ACC112 (cell line): ENCODE data around the gene C9orf43.

Experiments used
- H2AFZ ChIP-seq: fragments of 200-600 bp; sonication (generic); one replicate; pipeline ENCODE4 v1.6.0; 2017; ENCODE audit warnings: antibody characterized with exemption, low read length; ENCODE audit not compliant: unreplicated experiment
- H3K27ac ChIP-seq: fragments of 200-600 bp; sonication (generic); 2 replicates; pipeline ENCODE4 v1.5.1; 2014; ENCODE audit warnings: low read depth, mild to moderate bottlenecking, antibody characterized with exemption, low read length, moderate library complexity
- H3K27me3 ChIP-seq: fragments of 200-600 bp; sonication (generic); 2 replicates; pipeline ENCODE4 v1.6.1; 2014; ENCODE audit warnings: mild to moderate bottlenecking, antibody characterized with exemption, low read length, moderate library complexity, mixed read lengths; ENCODE audit not compliant: insufficient read depth
- H3K36me3 ChIP-seq: fragments of 200-600 bp; sonication (generic); 2 replicates; pipeline ENCODE4 v1.6.1; 2016; ENCODE audit warnings: mild to moderate bottlenecking, antibody characterized with exemption, low read length, moderate library complexity, mixed read lengths; ENCODE audit not compliant: insufficient read depth
- H3K4me1 ChIP-seq: fragments of 200-600 bp; sonication (generic); one replicate; pipeline ENCODE4 v1.6.1; 2016; ENCODE audit warnings: low read length, mixed read lengths; ENCODE audit not compliant: insufficient read depth, unreplicated experiment, control insufficient read depth
- H3K4me3 ChIP-seq: fragments of 200-600 bp; sonication (generic); 2 replicates; pipeline ENCODE4 v1.5.1; 2014; ENCODE audit warnings: mild to moderate bottlenecking, low read depth, low read length
- H3K79me2 ChIP-seq: fragments of 200-600 bp; sonication (generic); one replicate; pipeline ENCODE4 v1.6.0; 2016; ENCODE audit warnings: low read length; ENCODE audit not compliant: control insufficient read depth, unreplicated experiment, insufficient read depth

C9orf43 gene

GRCh38 chr9:113454914-113455761, 44.6 kb downstream of the C9orf43 start:
- Histone ChIP-seq H3K27me3 (no peaks in the 10 kb centered on the region), H3K79me2 (no peaks in the 10 kb centered on the region), H2AFZ (peak overlapping the region; percentile 93), H3K4me3 (no peak overlapping the region), H3K27ac (peak overlapping the region; percentile 78), H3K36me3 (no peaks in the 10 kb centered on the region), H3K4me1 (peaks cover 20% of the 10 kb centered on the region)

GRCh38 chr9:113456235-113456634, 45.7 kb downstream of the C9orf43 start:
- H3K4me3 ChIP-seq = no peak overlapping the region
- peaks cover 20% of the 10 kb centered on the region for H3K4me1 ChIP-seq
- H3K27ac ChIP-seq = no peak overlapping the region
- H3K36me3 ChIP-seq = no peaks in the 10 kb centered on the region
- no peaks in the 10 kb centered on the region for H3K79me2 ChIP-seq
- no peak overlapping the region for H2AFZ ChIP-seq
- H3K27me3 ChIP-seq = no peaks in the 10 kb centered on the region

- no peak overlapping the region for H3K4me3 ChIP-seq
- no peak overlapping the region for H2AFZ ChIP-seq
- H3K4me1 ChIP-seq = peaks cover 3% of the 10 kb centered on the region
- H3K36me3 ChIP-seq = no peaks in the 10 kb centered on the region
- H3K27ac ChIP-seq = no peak overlapping the region
- no peaks in the 10 kb centered on the region for H3K79me2 ChIP-seq
- H3K27me3 ChIP-seq = peaks cover 44% of the 10 kb centered on the region
Measured at GRCh38 chr9:113461285-113461684, 50.7 kb downstream of the C9orf43 start.

GRCh38 chr9:113461943-113462342, 51.4 kb downstream of the C9orf43 start:
- Histone ChIP-seq H3K4me1 (no peaks in the 10 kb centered on the region), H3K36me3 (no peaks in the 10 kb centered on the region), H3K27ac (no peak overlapping the region), H3K79me2 (no peaks in the 10 kb centered on the region), H3K27me3 (peaks cover 47% of the 10 kb centered on the region), H3K4me3 (no peak overlapping the region), H2AFZ (no peak overlapping the region)

GRCh38 chr9:113462781-113463286, 52.3 kb downstream of the C9orf43 start:
- Histone ChIP-seq H3K27ac (no peak overlapping the region), H3K4me1 (no peaks in the 10 kb centered on the region), H3K4me3 (no peak overlapping the region), H3K79me2 (no peaks in the 10 kb centered on the region), H3K36me3 (no peaks in the 10 kb centered on the region), H2AFZ (no peak overlapping the region), H3K27me3 (peaks cover 51% of the 10 kb centered on the region)

DNA sequence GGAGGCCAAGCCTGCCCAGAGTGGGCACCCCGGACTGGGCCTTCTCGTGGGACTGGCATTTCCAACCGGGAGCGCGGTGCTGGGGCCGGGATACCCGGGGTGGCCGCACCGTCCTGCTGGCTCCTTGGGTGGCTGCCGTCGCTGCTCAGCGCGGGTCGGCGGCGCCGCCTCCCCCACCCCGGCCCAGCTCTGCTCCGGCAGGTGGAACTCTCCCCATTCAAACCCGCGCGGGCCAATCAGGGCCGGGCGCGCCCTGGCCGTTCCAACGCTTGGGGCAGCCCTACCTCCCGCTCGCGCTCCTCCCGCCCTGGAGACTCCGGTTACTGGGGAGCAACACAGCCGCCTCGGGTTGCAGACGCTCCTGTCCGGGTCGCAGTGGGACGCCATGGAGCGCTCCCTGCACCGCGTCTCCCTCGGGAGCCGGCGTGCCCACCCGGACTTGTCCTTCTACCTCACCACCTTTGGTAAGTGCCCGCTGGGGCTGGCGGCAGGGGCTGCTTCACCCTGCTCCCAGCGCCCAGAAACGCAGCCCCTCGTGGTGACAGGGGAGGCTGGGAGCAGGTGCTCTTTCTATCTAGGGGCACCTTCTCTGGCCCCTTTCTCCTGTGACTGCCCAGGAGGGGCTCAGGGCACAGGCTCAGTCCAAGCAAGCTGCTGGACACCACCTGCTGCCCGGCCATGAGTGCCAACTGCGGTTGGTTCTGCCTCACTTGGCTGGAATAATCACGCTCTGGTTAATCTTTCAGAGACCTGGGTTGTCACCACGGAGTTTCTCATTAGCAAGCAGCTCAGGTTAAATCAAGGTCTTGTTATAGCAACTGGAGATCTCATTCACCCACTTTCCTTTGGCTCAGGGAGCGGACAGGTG, 53.1 kb downstream of the C9orf43 start, which contains the start of gene RGS3:
TSS of gene RGS3 (plus strand) at position 310 of the 868 bp plus-strand sequence. CDS start at position 386, 76 bp downstream.
- no peaks in the 10 kb centered on the region for H3K79me2 ChIP-seq
- peaks cover 51% of the 10 kb centered on the region for H3K27me3 ChIP-seq
- no peak within 1 kb of the TSS for H3K4me3 ChIP-seq
- H3K36me3 ChIP-seq = no peaks in the 10 kb centered on the region
- no peaks in the 10 kb centered on the region for H3K4me1 ChIP-seq
- H3K27ac ChIP-seq = no peak within 1 kb of the TSS
- H2AFZ ChIP-seq = no peak within 1 kb of the TSS

DNA sequence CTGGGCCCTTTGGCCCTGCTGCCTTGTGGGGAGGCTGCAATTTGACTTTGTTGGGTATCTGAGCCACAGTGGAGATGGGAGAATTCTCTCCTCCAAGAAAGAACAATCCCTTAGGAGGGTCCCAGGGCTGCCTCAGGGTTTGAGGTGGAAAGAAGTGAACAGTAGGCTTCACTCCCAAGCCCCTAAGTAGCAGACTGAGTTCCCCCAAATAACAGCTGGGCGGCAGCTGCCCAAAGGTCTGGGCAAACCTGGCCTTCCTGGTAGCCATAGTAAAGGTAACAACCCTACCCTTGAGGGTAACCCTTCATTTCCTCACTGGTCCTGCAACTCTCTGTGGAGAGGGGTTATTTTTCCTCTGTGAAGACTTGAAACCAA, 53.7 kb downstream of the C9orf43 start:
- H3K27me3 ChIP-seq = peaks cover 51% of the 10 kb centered on the region
- no peaks in the 10 kb centered on the region for H3K79me2 ChIP-seq
- H3K27ac ChIP-seq = no peak overlapping the region
- H3K4me1 ChIP-seq = no peaks in the 10 kb centered on the region
- H2AFZ ChIP-seq = no peak overlapping the region
- H3K36me3 ChIP-seq = no peaks in the 10 kb centered on the region
- no peak overlapping the region for H3K4me3 ChIP-seq

DNA sequence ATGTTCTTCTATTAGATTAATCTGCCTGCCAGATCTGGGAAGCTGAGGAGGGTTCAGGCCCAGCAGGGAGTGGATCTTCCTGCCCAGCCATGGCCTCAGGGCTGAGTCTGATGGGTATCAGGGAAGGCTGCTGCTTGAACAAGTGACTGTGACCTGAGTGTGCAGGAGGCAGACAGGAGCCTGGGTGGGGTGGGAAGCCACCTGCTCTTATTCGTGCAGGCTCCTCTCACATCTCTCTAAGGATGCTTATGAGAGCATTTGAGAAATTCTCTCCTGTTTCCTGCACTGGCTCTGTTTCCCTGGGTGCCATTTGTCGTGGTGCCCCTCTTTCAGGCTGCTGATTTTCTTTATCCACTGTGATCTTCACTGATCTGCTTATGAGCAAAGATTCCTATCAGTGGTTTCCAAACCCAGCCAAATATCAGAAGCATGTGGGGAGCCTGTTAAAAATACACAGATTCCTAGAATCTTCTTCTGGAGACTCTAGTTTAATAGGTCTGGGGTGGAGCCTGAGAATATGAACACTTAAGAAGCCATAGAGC, 55.1 kb downstream of the C9orf43 start:
- H3K27me3 ChIP-seq = peaks cover 51% of the 10 kb centered on the region
- H3K79me2 ChIP-seq = no peaks in the 10 kb centered on the region
- no peak overlapping the region for H2AFZ ChIP-seq
- no peaks in the 10 kb centered on the region for H3K4me1 ChIP-seq
- H3K36me3 ChIP-seq = no peaks in the 10 kb centered on the region
- no peak overlapping the region for H3K27ac ChIP-seq
- no peak overlapping the region for H3K4me3 ChIP-seq

GRCh38 chr9:113467183-113467582, 56.6 kb downstream of the C9orf43 start:
- H3K27me3 ChIP-seq = peaks cover 56% of the 10 kb centered on the region
- no peak overlapping the region for H2AFZ ChIP-seq
- H3K4me3 ChIP-seq = no peak overlapping the region
- H3K4me1 ChIP-seq = no peaks in the 10 kb centered on the region
- H3K79me2 ChIP-seq = no peaks in the 10 kb centered on the region
- H3K36me3 ChIP-seq = no peaks in the 10 kb centered on the region
- H3K27ac ChIP-seq = no peak overlapping the region

- no peaks in the 10 kb centered on the region for H3K79me2 ChIP-seq
- peaks cover 39% of the 10 kb centered on the region for H3K27me3 ChIP-seq
- no peaks in the 10 kb centered on the region for H3K36me3 ChIP-seq
- H3K27ac ChIP-seq = no peak overlapping the region
- H3K4me3 ChIP-seq = no peak overlapping the region
- no peak overlapping the region for H2AFZ ChIP-seq
- no peaks in the 10 kb centered on the region for H3K4me1 ChIP-seq
Measured at GRCh38 chr9:113468716-113469448, 58.3 kb downstream of the C9orf43 start.
